Measurements from ENCODE around the gene EXOC4. TPM values are rescaled to one million over a fixed set of nuclear protein-coding genes. Genes with fewer than 3 reads are reported as not detected.

The EXOC4 gene
- total RNA-seq, 1 donor from 2014 or later = 145 TPM

- H3K27me3 Mint-ChIP-seq = no peaks in the 10 kb centered on the region
- no peak overlapping the region for H3K4me3 Mint-ChIP-seq (ENCODE audit: low read depth)
- peaks cover 1% of the 10 kb centered on the region for H3K4me1 Mint-ChIP-seq (ENCODE audit: low read depth)
- no peaks in the 10 kb centered on the region for H3K9me3 Mint-ChIP-seq (ENCODE audit: low read depth)
- peaks cover 10% of the 10 kb centered on the region for H3K36me3 Mint-ChIP-seq (ENCODE audit: insufficient read depth)
- no peak for DNase-seq (ENCODE audit: low spot score, unreplicated experiment)
- no peak overlapping the region for H3K27ac Mint-ChIP-seq
- no peak for TF ChIP-seq CTCF (IDR thresholded peaks at IDR 0.05; ENCODE audit: unreplicated experiment)
Measured at GRCh38 chr7:133479456-133480065, 226.7 kb downstream of the EXOC4 start.

GRCh38 chr7:133480868-133481267, 228.0 kb downstream of the EXOC4 start:
- TF ChIP-seq CTCF (IDR thresholded peaks at IDR 0.05; ENCODE audit: unreplicated experiment) = no peak
- no peaks in the 10 kb centered on the region for H3K27me3 Mint-ChIP-seq
- H3K36me3 Mint-ChIP-seq (ENCODE audit: insufficient read depth) = peaks cover 13% of the 10 kb centered on the region
- no peak overlapping the region for H3K4me3 Mint-ChIP-seq (ENCODE audit: low read depth)
- peaks cover 1% of the 10 kb centered on the region for H3K4me1 Mint-ChIP-seq (ENCODE audit: low read depth)
- no peaks in the 10 kb centered on the region for H3K9me3 Mint-ChIP-seq (ENCODE audit: low read depth)
- DNase-seq (ENCODE audit: low spot score, unreplicated experiment) = no peak
- H3K27ac Mint-ChIP-seq = no peak overlapping the region

- no peak for DNase-seq (ENCODE audit: low spot score, unreplicated experiment)
- Mint-ChIP-seq H3K4me1 (ENCODE audit: low read depth) (peaks cover 1% of the 10 kb centered on the region), H3K4me3 (ENCODE audit: low read depth) (no peak overlapping the region), H3K9me3 (ENCODE audit: low read depth) (no peaks in the 10 kb centered on the region), H3K27me3 (no peaks in the 10 kb centered on the region), H3K36me3 (ENCODE audit: insufficient read depth) (peaks cover 10% of the 10 kb centered on the region), H3K27ac (no peak overlapping the region)
- no peak for TF ChIP-seq CTCF (IDR thresholded peaks at IDR 0.05; ENCODE audit: unreplicated experiment)
Measured at GRCh38 chr7:133481676-133482075, 228.8 kb downstream of the EXOC4 start.

GRCh38 chr7:133482599-133482998, 229.7 kb downstream of the EXOC4 start:
- Mint-ChIP-seq H3K27ac (no peak overlapping the region), H3K9me3 (ENCODE audit: low read depth) (no peaks in the 10 kb centered on the region), H3K4me3 (ENCODE audit: low read depth) (no peak overlapping the region), H3K36me3 (ENCODE audit: insufficient read depth) (peaks cover 6% of the 10 kb centered on the region), H3K4me1 (ENCODE audit: low read depth) (peaks cover 1% of the 10 kb centered on the region), H3K27me3 (no peaks in the 10 kb centered on the region)
- no peak for TF ChIP-seq CTCF (IDR thresholded peaks at IDR 0.05; ENCODE audit: unreplicated experiment)
- no peak for DNase-seq (ENCODE audit: low spot score, unreplicated experiment)

- H3K27me3 Mint-ChIP-seq = no peaks in the 10 kb centered on the region
- peaks cover 6% of the 10 kb centered on the region for H3K36me3 Mint-ChIP-seq (ENCODE audit: insufficient read depth)
- no peaks in the 10 kb centered on the region for H3K4me1 Mint-ChIP-seq (ENCODE audit: low read depth)
- TF ChIP-seq CTCF (IDR thresholded peaks at IDR 0.05; ENCODE audit: unreplicated experiment) = no peak
- H3K27ac Mint-ChIP-seq = no peak overlapping the region
- H3K9me3 Mint-ChIP-seq (ENCODE audit: low read depth) = no peaks in the 10 kb centered on the region
- H3K4me3 Mint-ChIP-seq (ENCODE audit: low read depth) = no peak overlapping the region
- DNase-seq (ENCODE audit: low spot score, unreplicated experiment) = no peak
Measured at GRCh38 chr7:133484086-133484485, 231.2 kb downstream of the EXOC4 start.

All from progenitor cell of endocrine pancreas (in vitro differentiated cells).